HG02759 (cell line): Measurements from ENCODE around the gene IFT20.
"Not testable (repeated sequence)": the region's sequence is repeated elsewhere in the genome, so short reads cannot be mapped to it uniquely, and the experiment has no call there.

Source experiments
- ATAC-seq: cut with Tn5 transposase; IDR thresholded peaks from one replicate; pipeline ENCODE4 v1.9.1; 2021; ENCODE audit warnings: mild to moderate bottlenecking, moderate library complexity; ENCODE audit not compliant: unreplicated experiment

IFT20 gene

GRCh38 chr17:28317099-28317965 is 17.9 kb downstream of the IFT20 start:
- no peak for ATAC-seq

GRCh38 chr17:28315846-28316705 is 19.2 kb downstream of the IFT20 start:
- ATAC-seq, result no peak

- no peak for ATAC-seq
These were observed 21.4 kb downstream of the IFT20 start for GRCh38 chr17:28313841-28314240.

GRCh38 chr17:28306954-28307401 is 28.3 kb downstream of the IFT20 start:
- no peak for ATAC-seq

GRCh38 chr17:28298449-28298848 is 36.8 kb downstream of the IFT20 start:
- no peak for ATAC-seq

GRCh38 chr17:28295677-28296578 is 39.3 kb downstream of the IFT20 start:
- ATAC-seq, result no peak

- ATAC-seq, result no peak
These were observed 41.3 kb downstream of the IFT20 start for GRCh38 chr17:28293994-28294393.

- not testable (repeated sequence) for ATAC-seq
These were observed 42.4 kb downstream of the IFT20 start for GRCh38 chr17:28292878-28293277.

- ATAC-seq, result no peak
These were observed 43.4 kb downstream of the IFT20 start for GRCh38 chr17:28291780-28292330.

- no peak for ATAC-seq
These were observed 44.6 kb downstream of the IFT20 start for GRCh38 chr17:28290703-28291102.

- no peak for ATAC-seq
These were observed 49.3 kb downstream of the IFT20 start for GRCh38 chr17:28285965-28286364.

GRCh38 chr17:28282596-28282995 is 52.7 kb downstream of the IFT20 start:
- ATAC-seq, result no peak

- no peak for ATAC-seq
These were observed 54.4 kb downstream of the IFT20 start for GRCh38 chr17:28280826-28281225.

GRCh38 chr17:28279411-28279810 is 55.9 kb downstream of the IFT20 start:
- no peak for ATAC-seq
